ENCODE measurements around the gene CHI3L2. TPM values are rescaled to one million over a fixed set of nuclear protein-coding genes. Genes with fewer than 3 reads are reported as not detected.

The CHI3L2 gene
- total and polyA plus RNA-seq, 12 donors: 0.78 to 9.4 (median 2.4) TPM; not detected in 1

- intact Hi-C loops (cut with DNase I): no loop called here
- no peak for TF ChIP-seq CTCF (IDR thresholded peaks at IDR 0.05)
- Histone ChIP-seq H3K4me1 (peaks cover 0 to 17% (median 12%) of the 10 kb centered on the region in 9 donors), H3K27ac (peak overlapping the region in 3 of 10 donors; percentile 3 to 33 (median 14)), H3K27me3 (no peaks in the 10 kb centered on the region), H3K9me3 (no peaks in the 10 kb centered on the region), H3K4me3 (no peak overlapping the region), H3K36me3 (no peaks in the 10 kb centered on the region)
- 44 to 50% methylated on average over 4 of the region's 4 CpGs for WGBS, 2 donors
- DNase-seq (peak; percentile 21 to 34), ATAC-seq (peak in 7 of 8 donors; percentile 47 to 80 (median 65))
Measured at GRCh38 chr1:111242805-111243523, 15.5 kb downstream of the CHI3L2 start.

- Histone ChIP-seq H3K9me3 (no peaks in the 10 kb centered on the region), H3K4me1 (peaks cover 0 to 17% (median 12%) of the 10 kb centered on the region in 9 donors), H3K36me3 (no peaks in the 10 kb centered on the region), H3K4me3 (no peak overlapping the region), H3K27me3 (no peaks in the 10 kb centered on the region), H3K27ac (no peak overlapping the region)
- TF ChIP-seq CTCF (IDR thresholded peaks at IDR 0.05): no peak
- ATAC-seq (no peak), DNase-seq (no peak)
- 87 to 90% methylated on average over 5 of the region's 5 CpGs for WGBS, 2 donors
- intact Hi-C loops (cut with DNase I): no loop called here
Measured at GRCh38 chr1:111247125-111247838, 19.8 kb downstream of the CHI3L2 start.

- no peak overlapping the region for H3K4me3 ChIP-seq
- 52 to 58% methylated on average over 4 of the region's 4 CpGs for WGBS, 2 donors
- TF ChIP-seq CTCF (IDR thresholded peaks at IDR 0.05): no peak
- H3K27ac ChIP-seq: no peak overlapping the region
- no peaks in the 10 kb centered on the region for H3K4me1 ChIP-seq
- no peaks in the 10 kb centered on the region for H3K9me3 ChIP-seq
- H3K27me3 ChIP-seq: peaks cover 0 to 4% (median 0%) of the 10 kb centered on the region in 7 donors
- no peaks in the 10 kb centered on the region for H3K36me3 ChIP-seq
- ATAC-seq (peak in 3 of 8 donors; percentile 31 to 44 (median 37)), DNase-seq (no peak)
- intact Hi-C loops (cut with DNase I): no loop called here
Measured at GRCh38 chr1:111249960-111250359, 22.4 kb downstream of the CHI3L2 start.

GRCh38 chr1:111251570-111251969 lies 24.1 kb downstream of the CHI3L2 start:
- Histone ChIP-seq H3K27ac (no peak overlapping the region), H3K9me3 (no peaks in the 10 kb centered on the region), H3K27me3 (peaks cover 0 to 4% (median 0%) of the 10 kb centered on the region in 7 donors), H3K4me1 (no peaks in the 10 kb centered on the region), H3K36me3 (no peaks in the 10 kb centered on the region), H3K4me3 (no peak overlapping the region)
- intact Hi-C loops (cut with DNase I): no loop called here
- DNase-seq (no peak), ATAC-seq (no peak)
- TF ChIP-seq CTCF (IDR thresholded peaks at IDR 0.05): no peak
- WGBS, 2 donors: 75 to 78% methylated on average over 8 of the region's 8 CpGs

Data from heart right ventricle (tissue), 16 donors.